Measurements from ENCODE around the gene KMT2A.

GRCh38 chr11:118511601-118512000 is 75.3 kb downstream of the KMT2A start:
- TF ChIP-seq CTCF (IDR thresholded peaks at IDR 0.05; ENCODE audit: low read depth, low read length) = no peak
- TF ChIP-seq MAX (IDR thresholded peaks at IDR 0.05; ENCODE audit: low read depth, low read length) = no peak

Data from NB4 (cell line).